Measurements from ENCODE around the gene STX17. TPM values are rescaled to one million over a fixed set of nuclear protein-coding genes. Genes with fewer than 3 reads are reported as not detected.
A peak's percentile ranks its signal among the peaks of the same experiment; 100 is the strongest.

The STX17 gene
- total RNA-seq, 1 experiment from 2014 or later: 21.4 TPM

GRCh38 chr9:99885747-99886146 is 20.7 kb upstream of the STX17 start:
- Histone ChIP-seq H3K9ac (ENCODE audit: low read length) (no peak overlapping the region), H4K20me1 (ENCODE audit: insufficient read depth, low read depth, low read length) (no peaks in the 10 kb centered on the region), H3K4me1 (ENCODE audit: low read length) (no peaks in the 10 kb centered on the region), H3K36me3 (ENCODE audit: insufficient read depth, low read length) (no peaks in the 10 kb centered on the region), H2AFZ (ENCODE audit: low read length) (no peak overlapping the region), H3K4me3 (ENCODE audit: low read length) (no peak overlapping the region), H3K4me2 (ENCODE audit: low read depth, low read length, poor library complexity, severe bottlenecking) (no peak overlapping the region), H3K27me3 (ENCODE audit: low read length) (no peaks in the 10 kb centered on the region; the same call in 1 of the 2 replicates), H3K27ac (ENCODE audit: low read length) (no peak overlapping the region), H3K9me3 (ENCODE audit: low read length) (no peaks in the 10 kb centered on the region), H3K79me2 (ENCODE audit: low read length) (no peaks in the 10 kb centered on the region), H3K9me2 (replicated peaks; ENCODE audit: insufficient read depth, low read length) (no peaks in the 10 kb centered on the region)
- no peak for DNase-seq

- Histone ChIP-seq H3K4me2 (ENCODE audit: low read depth, low read length, poor library complexity, severe bottlenecking) (no peak overlapping the region), H4K20me1 (ENCODE audit: insufficient read depth, low read depth, low read length) (no peaks in the 10 kb centered on the region), H2AFZ (ENCODE audit: low read length) (no peak overlapping the region), H3K4me1 (ENCODE audit: low read length) (no peaks in the 10 kb centered on the region), H3K79me2 (ENCODE audit: low read length) (no peaks in the 10 kb centered on the region), H3K27ac (ENCODE audit: low read length) (no peak overlapping the region), H3K27me3 (ENCODE audit: low read length) (no peaks in the 10 kb centered on the region), H3K9ac (ENCODE audit: low read length) (no peak overlapping the region), H3K9me3 (ENCODE audit: low read length) (no peaks in the 10 kb centered on the region), H3K36me3 (ENCODE audit: insufficient read depth, low read length) (no peaks in the 10 kb centered on the region), H3K9me2 (replicated peaks; ENCODE audit: insufficient read depth, low read length) (no peaks in the 10 kb centered on the region), H3K4me3 (ENCODE audit: low read length) (no peak overlapping the region)
- peak; percentile 51 for DNase-seq
These were observed 17.3 kb upstream of the STX17 start for GRCh38 chr9:99889120-99889519.

- H3K9me2 ChIP-seq (replicated peaks; ENCODE audit: insufficient read depth, low read length): no peaks in the 10 kb centered on the region
- no peaks in the 10 kb centered on the region for H3K9me3 ChIP-seq (ENCODE audit: low read length)
- no peak overlapping the region for H3K27ac ChIP-seq (ENCODE audit: low read length)
- no peak overlapping the region for H3K4me2 ChIP-seq (ENCODE audit: low read depth, low read length, poor library complexity, severe bottlenecking)
- H3K79me2 ChIP-seq (ENCODE audit: low read length): no peaks in the 10 kb centered on the region
- H3K9ac ChIP-seq (ENCODE audit: low read length): no peak overlapping the region
- no peaks in the 10 kb centered on the region for H3K36me3 ChIP-seq (ENCODE audit: insufficient read depth, low read length)
- no peaks in the 10 kb centered on the region for H4K20me1 ChIP-seq (ENCODE audit: insufficient read depth, low read depth, low read length)
- H3K4me1 ChIP-seq (ENCODE audit: low read length): no peaks in the 10 kb centered on the region
- DNase-seq: no peak
- no peaks in the 10 kb centered on the region for H3K27me3 ChIP-seq (ENCODE audit: low read length)
- H3K4me3 ChIP-seq (ENCODE audit: low read length): no peak overlapping the region
- H2AFZ ChIP-seq (ENCODE audit: low read length): no peak overlapping the region
These were observed 11.6 kb upstream of the STX17 start for GRCh38 chr9:99894826-99895225.

- H3K4me2 ChIP-seq (ENCODE audit: low read depth, low read length, poor library complexity, severe bottlenecking): no peak overlapping the region
- H3K4me3 ChIP-seq (ENCODE audit: low read length): no peak overlapping the region
- no peaks in the 10 kb centered on the region for H4K20me1 ChIP-seq (ENCODE audit: insufficient read depth, low read depth, low read length)
- no peak overlapping the region for H3K9ac ChIP-seq (ENCODE audit: low read length)
- no peaks in the 10 kb centered on the region for H3K36me3 ChIP-seq (ENCODE audit: insufficient read depth, low read length)
- H3K9me2 ChIP-seq (replicated peaks; ENCODE audit: insufficient read depth, low read length): no peaks in the 10 kb centered on the region
- H3K4me1 ChIP-seq (ENCODE audit: low read length): no peaks in the 10 kb centered on the region
- H3K27ac ChIP-seq (ENCODE audit: low read length): no peak overlapping the region
- no peaks in the 10 kb centered on the region for H3K9me3 ChIP-seq (ENCODE audit: low read length)
- no peaks in the 10 kb centered on the region for H3K27me3 ChIP-seq (ENCODE audit: low read length)
- no peak for DNase-seq
- no peak overlapping the region for H2AFZ ChIP-seq (ENCODE audit: low read length)
- H3K79me2 ChIP-seq (ENCODE audit: low read length): no peaks in the 10 kb centered on the region
These were observed 10.9 kb upstream of the STX17 start for GRCh38 chr9:99895510-99895909.

GRCh38 chr9:99896119-99896518 is 10.3 kb upstream of the STX17 start:
- Histone ChIP-seq H3K4me3 (ENCODE audit: low read length) (no peak overlapping the region), H3K4me2 (ENCODE audit: low read depth, low read length, poor library complexity, severe bottlenecking) (no peak overlapping the region), H3K4me1 (ENCODE audit: low read length) (no peaks in the 10 kb centered on the region), H3K36me3 (ENCODE audit: insufficient read depth, low read length) (no peaks in the 10 kb centered on the region), H3K9me2 (replicated peaks; ENCODE audit: insufficient read depth, low read length) (no peaks in the 10 kb centered on the region), H3K9me3 (ENCODE audit: low read length) (no peaks in the 10 kb centered on the region), H2AFZ (ENCODE audit: low read length) (no peak overlapping the region), H3K27me3 (ENCODE audit: low read length) (no peaks in the 10 kb centered on the region), H3K9ac (ENCODE audit: low read length) (no peak overlapping the region), H3K79me2 (ENCODE audit: low read length) (no peaks in the 10 kb centered on the region), H3K27ac (ENCODE audit: low read length) (no peak overlapping the region), H4K20me1 (ENCODE audit: insufficient read depth, low read depth, low read length) (no peaks in the 10 kb centered on the region)
- no peak for DNase-seq

GRCh38 chr9:99903393-99903792 is 3.1 kb upstream of the STX17 start:
- no peak for DNase-seq
- H4K20me1 ChIP-seq (ENCODE audit: insufficient read depth, low read depth, low read length): 0 out of 2 replicates have a peak, but pooled peaks cover 3% of the 10 kb centered on the region
- H3K9me3 ChIP-seq (ENCODE audit: low read length): no peaks in the 10 kb centered on the region
- no peak overlapping the region for H2AFZ ChIP-seq (ENCODE audit: low read length)
- H3K27ac ChIP-seq (ENCODE audit: low read length): no peak overlapping the region
- H3K79me2 ChIP-seq (ENCODE audit: low read length): peaks cover 5% of the 10 kb centered on the region; the same call in 1 of the 2 replicates
- no peak overlapping the region for H3K4me2 ChIP-seq (ENCODE audit: low read depth, low read length, poor library complexity, severe bottlenecking)
- no peak overlapping the region for H3K4me3 ChIP-seq (ENCODE audit: low read length)
- no peaks in the 10 kb centered on the region for H3K27me3 ChIP-seq (ENCODE audit: low read length)
- no peaks in the 10 kb centered on the region for H3K9me2 ChIP-seq (replicated peaks; ENCODE audit: insufficient read depth, low read length)
- H3K9ac ChIP-seq (ENCODE audit: low read length): no peak overlapping the region
- no peaks in the 10 kb centered on the region for H3K36me3 ChIP-seq (ENCODE audit: insufficient read depth, low read length)
- peaks cover 14% of the 10 kb centered on the region for H3K4me1 ChIP-seq (ENCODE audit: low read length)

GRCh38 chr9:99905833-99906402 is 536 bp upstream of the STX17 start:
- Histone ChIP-seq H3K9ac (ENCODE audit: low read length) (peak overlapping the region; percentile 43), H3K27ac (ENCODE audit: low read length) (no peak overlapping the region), H3K4me1 (ENCODE audit: low read length) (peaks cover 17% of the 10 kb centered on the region), H3K27me3 (ENCODE audit: low read length) (no peaks in the 10 kb centered on the region), H3K79me2 (ENCODE audit: low read length) (peaks cover 10% of the 10 kb centered on the region; the same call in 1 of the 2 replicates), H3K4me3 (ENCODE audit: low read length) (peak overlapping the region; percentile 89), H3K9me2 (replicated peaks; ENCODE audit: insufficient read depth, low read length) (no peaks in the 10 kb centered on the region), H4K20me1 (ENCODE audit: insufficient read depth, low read depth, low read length) (0 out of 2 replicates have a peak, but pooled peaks cover 3% of the 10 kb centered on the region), H3K4me2 (ENCODE audit: low read depth, low read length, poor library complexity, severe bottlenecking) (peak overlapping the region; percentile 96), H3K36me3 (ENCODE audit: insufficient read depth, low read length) (no peaks in the 10 kb centered on the region), H2AFZ (ENCODE audit: low read length) (peak overlapping the region; percentile 95), H3K9me3 (ENCODE audit: low read length) (no peaks in the 10 kb centered on the region)
- DNase-seq: no peak

- no peaks in the 10 kb centered on the region for H3K9me2 ChIP-seq (replicated peaks; ENCODE audit: insufficient read depth, low read length)
- peak overlapping the region; percentile 86 for H3K9ac ChIP-seq (ENCODE audit: low read length)
- H3K4me1 ChIP-seq (ENCODE audit: low read length): peaks cover 22% of the 10 kb centered on the region
- no peak for DNase-seq
- no peak overlapping the region for H3K27ac ChIP-seq (ENCODE audit: low read length)
- H4K20me1 ChIP-seq (ENCODE audit: insufficient read depth, low read depth, low read length): 0 out of 2 replicates have a peak, but pooled peaks cover 3% of the 10 kb centered on the region
- H3K4me3 ChIP-seq (ENCODE audit: low read length): peak overlapping the region; percentile 89
- peak overlapping the region; percentile 47; the same call in 1 of the 2 replicates for H2AFZ ChIP-seq (ENCODE audit: low read length)
- H3K79me2 ChIP-seq (ENCODE audit: low read length): peaks cover 11% of the 10 kb centered on the region
- H3K4me2 ChIP-seq (ENCODE audit: low read depth, low read length, poor library complexity, severe bottlenecking): peak overlapping the region; percentile 96
- no peaks in the 10 kb centered on the region for H3K27me3 ChIP-seq (ENCODE audit: low read length)
- no peaks in the 10 kb centered on the region for H3K9me3 ChIP-seq (ENCODE audit: low read length)
- H3K36me3 ChIP-seq (ENCODE audit: insufficient read depth, low read length): no peaks in the 10 kb centered on the region
These were observed 716 bp downstream of the STX17 start for GRCh38 chr9:99907208-99907532.

Measured in Karpas-422 (cell line).